Stimulated activated CD8-positive, alpha-beta memory T cell treated with anti-CD3 and anti-CD28 coated beads, Interleukin-7, amount 100 ng/mL, for 24 hours (primary cell): ENCODE data around the gene SNN.

Experiments
- DNase-seq: peaks from one replicate; pipeline ENCODE4 v3.0.0-alpha.2; 2020; ENCODE audit warnings: low read depth

The SNN gene

DNA sequence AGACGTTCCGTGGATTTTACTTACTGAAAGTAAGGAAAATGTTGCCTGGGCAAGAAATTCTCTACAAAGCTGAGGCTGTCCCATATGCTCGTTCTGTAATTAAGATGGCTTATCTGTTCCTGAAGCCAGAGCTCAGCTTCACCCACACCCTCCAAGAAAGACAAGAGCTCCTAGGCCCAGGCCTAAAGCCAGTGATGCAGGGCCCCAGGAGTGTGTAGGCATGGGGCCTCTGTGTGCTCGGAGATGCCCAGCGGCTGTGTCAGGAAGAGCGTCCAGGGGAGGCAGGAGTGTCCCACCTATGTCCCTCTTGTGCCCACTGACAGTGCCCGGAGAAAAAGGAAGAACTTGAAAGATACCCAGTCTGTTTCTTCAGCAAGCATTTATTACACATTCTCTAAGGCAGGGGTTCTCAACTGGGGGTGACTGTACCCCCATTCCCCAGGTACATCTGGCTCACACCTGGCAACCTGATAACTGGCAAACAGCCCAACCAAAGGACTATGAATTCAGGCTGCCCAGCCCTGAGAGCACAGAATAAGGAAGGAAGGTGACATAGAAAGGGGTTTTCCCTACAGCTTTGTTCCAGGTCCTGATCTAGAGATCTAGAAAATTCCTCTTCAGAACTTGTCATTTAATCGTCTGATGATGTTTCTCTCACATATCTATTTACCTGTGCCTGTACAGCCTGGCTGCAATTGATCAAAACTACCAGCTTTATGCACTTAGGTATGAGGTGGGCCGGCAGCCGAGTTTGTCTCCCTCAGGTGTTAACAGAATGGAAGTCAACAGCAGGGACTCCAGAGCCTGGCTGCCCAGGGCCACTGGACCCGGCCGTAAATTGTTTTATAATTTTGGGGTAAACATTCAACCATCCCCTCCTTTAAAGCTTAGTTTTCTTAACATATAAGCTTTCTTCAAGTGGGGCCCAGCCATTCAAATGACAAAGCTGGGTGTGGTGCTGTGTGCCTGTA lies 12.0 kb downstream of the SNN start:
- no peak for DNase-seq

DNA sequence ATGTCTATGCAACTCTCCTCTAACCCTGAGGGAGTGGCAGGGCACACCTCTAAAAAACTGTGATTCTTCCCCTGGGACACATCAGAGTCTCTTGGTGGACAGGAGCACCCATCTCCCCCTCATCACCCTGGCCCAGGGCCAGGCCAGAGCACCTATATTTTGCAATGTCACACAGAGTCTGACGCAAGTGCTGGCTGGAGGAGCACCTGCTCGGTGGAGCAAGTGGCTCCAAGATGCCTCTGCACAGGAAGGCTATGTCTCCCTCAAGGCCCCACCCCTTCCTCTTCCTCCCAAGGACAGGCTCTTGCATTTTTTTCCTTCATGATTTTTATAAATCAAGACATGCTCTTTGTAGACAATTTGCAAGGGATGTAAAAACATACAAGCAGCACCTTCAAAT lies 13.3 kb downstream of the SNN start:
- DNase-seq: no peak

DNA sequence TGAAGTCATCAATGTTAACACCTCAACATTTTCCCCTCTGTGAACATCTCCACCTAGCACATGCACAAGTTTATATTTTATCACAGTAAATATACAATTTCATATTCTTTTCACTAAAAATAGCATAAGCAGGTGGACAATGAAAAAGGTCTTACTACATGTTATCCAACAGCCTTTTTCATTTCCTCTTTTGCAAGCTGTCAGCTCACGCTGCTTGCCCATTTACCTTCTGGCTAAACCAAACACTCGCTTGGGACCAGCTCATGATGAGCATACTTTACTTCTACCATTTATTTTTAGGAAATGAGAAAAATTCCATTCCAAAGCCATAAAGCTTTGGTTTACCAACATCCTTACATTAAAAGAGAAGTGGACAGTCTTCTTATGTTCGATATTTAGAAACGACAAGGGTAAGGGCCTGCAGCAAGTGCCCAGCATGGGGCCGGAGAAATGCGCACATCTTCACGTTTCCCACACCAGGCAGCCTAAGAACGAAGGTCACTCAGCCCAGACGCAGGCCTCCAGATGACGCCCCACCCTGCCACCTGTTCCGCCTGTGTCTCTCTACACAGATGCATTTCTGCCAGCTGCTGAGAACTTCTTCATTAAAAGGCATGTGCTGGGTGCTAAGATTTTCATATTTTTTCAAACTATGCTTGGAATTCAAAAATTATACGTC lies 13.9 kb downstream of the SNN start:
- no peak for DNase-seq

DNA sequence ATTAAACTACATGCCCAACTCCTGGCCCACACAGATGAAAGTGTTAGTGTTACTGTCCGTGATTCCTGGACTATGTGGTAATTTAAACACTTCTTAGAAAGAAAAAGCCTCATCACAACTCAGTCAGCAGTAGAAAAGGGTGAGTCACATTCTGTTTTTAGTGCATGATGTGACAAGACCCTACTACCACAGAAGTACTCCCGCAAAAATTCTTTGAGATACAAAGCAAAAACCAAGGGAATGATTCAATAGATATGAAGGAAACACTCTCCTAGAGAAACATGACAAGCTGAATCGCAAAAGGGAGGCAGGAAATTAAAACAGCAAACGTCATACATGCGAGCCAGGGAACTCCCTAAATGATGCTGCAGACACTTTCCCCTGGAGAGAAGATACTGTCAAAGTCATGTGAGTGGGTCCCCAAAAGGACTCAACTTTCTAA lies 14.4 kb downstream of the SNN start:
- DNase-seq: no peak

DNA sequence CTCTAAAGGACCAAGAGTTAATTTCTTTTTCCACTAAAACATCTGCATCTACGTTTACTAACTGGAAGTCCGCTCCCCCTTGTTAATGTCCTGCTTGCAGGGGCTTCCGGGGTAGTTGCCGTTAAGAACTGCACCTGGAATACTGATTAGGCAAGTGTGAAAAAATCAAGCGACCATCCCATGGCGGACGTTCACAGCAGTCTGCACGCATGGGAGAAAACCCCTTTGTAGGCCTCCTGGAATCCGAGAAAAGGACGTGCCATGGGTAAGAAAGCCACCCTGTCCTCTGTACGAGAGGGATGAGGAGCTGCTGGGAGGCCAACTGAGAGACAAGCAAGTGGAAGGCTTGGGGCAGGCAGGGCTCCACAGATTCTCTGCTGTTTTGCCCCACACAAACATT lies 14.9 kb downstream of the SNN start:
- DNase-seq: no peak

DNA sequence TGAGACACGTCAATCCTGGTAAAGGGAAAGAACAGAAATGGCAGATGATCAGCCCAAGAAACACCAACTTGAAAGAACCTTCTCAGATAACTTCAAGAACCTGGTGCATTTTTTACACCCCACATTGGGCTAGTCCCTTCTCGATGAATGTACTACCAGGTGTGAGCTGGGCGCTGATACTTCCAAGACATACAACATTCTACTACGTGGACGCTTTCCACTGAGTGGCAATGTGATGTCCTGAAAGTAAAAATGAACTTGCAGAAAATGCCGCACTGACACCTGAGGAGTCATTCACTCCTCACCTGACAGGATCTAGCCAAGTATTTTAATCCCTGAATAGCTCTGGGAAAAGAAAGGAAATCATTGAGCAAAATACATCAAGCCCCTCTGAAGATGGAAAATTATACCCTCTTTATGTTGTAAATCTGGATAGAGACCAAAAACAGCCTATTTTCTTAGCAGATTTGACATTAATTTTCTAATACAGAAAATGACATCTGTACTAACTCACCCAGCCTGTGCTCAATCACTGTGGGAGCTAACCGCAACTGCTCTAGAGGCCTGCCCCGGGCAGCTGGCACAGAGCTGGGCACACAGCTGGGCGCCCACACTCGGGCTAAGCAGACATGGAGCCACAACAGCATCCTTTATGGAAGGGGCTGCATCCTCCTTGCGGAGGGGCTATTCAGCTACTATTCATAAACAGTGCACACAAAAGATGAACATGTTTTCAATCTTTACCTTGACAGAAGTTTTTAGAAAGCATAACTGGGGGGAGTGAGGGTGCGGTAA lies 16.2 kb downstream of the SNN start:
- DNase-seq: no peak

DNA sequence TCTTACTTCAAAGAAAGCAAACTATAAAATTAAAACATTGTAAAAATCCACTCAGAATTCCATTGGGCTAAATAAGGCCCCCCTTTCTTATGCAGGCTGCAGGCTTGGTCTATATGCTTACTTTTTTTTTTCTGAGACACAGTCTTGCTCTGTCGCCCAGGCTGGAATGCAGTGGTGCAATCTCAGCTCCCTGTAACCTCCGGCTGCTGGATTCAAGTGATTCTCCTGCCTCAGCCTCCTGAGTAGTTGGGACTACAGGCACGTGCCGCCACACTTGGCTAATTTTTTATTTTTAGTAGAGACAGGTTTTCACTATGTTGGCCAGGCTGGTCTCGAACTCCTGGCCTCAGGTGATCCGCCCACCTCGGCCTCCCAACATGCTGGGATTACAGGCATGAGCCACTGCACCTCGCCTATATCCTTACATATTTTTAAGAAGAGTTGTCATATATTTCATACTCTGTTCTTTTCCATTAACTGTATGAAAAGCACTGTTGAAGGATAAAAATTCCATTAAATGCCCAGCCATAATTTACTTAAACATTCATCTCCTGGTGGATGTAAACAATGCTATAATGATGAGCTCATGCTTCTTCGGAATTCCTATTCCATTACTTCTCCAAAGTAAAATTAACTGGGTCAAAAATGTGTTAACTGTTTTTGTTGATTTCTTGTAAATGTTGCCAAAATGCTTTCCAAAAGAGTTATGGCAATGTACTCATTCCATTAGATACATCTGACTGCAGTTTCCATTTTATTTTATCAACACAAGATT lies 17.8 kb downstream of the SNN start:
- no peak for DNase-seq

DNA sequence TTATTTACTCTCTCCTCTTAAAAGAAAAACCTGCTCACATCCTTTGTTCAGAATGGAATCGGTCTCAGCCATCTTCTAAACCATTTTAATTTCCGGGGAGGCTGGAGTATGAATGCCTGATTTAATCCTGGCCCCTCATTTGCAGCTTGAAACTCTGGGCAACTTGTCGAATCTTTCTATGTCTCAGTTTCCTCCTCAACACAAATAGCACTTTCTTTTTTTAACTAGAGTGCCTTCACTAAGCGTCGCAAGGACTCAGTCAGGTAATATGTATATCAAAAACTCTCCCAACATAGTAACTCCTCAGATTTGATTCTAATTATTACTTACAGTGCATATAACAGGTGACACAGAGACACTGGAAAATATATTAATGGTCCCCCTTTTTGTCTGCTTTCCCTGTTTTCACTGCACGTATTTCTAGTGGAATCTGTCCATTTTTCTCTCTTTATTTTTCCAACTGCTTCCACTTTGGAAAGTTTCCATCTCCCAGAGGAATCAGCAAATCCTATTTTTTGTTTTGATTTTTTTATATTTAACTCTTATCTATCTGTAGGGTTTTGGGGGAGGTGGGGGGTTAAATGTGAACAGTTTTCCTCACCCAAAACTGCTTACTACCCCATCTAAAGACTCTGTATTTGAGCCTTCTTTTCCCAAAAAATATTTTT lies 18.6 kb downstream of the SNN start:
- DNase-seq: no peak

DNA sequence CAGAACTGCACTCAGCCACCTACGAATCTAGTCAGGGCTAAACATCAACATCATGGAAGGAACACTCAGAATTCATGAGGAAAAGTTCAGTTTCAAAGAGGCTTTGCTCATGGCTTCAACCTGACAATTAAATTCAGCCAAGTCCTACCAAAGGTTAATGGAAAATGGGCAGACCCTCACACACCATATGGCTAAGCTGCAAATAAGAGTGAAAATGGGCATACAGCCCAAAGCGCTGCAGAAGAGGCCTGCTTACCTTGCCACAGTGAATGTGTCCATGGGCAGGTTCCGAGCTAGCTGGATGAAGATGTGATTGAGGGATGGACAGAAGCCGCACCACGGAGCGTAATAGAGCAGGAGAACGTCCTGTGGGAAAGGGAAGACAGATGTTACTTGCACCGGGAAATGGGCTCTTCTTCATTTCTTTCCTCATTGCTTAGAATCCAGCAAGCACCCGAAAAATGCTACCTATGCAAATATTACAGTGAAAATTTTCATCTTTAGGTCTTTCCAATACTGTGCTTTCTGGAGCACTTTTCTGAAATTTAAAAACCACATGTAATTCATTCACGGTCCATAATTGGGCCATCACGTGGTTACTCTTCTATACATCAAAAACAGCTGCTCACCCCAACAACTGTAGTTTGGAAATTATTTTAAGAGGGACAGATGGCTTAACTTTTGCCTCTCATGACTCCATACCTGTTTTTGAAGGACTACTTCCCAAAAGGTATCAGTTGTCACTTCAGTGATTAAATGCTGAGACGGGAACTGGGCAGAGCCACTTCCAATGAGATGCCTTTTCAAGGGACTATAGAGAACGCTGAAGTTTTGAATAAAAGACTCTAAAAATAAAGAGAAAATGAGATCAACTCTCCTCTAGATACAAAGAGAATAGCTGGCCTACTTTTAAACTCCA lies 19.6 kb downstream of the SNN start:
- DNase-seq: no peak

DNA sequence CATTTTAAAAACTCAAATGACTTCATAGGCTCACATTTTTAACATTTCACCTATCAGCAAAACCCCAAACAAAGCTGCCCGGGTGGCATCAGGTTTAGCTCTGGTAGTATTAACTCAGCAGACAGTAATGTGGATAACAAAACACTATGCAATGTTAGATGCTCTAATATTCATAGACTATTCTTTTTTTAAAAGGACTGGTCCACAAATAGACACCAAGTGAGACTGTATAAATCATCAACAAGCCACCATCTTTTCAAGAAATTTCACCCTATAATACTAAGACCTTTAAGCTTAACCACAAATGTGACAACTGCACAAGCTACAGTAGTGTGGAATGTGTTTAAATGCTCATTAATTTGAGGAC lies 20.2 kb downstream of the SNN start:
- DNase-seq: no peak

DNA sequence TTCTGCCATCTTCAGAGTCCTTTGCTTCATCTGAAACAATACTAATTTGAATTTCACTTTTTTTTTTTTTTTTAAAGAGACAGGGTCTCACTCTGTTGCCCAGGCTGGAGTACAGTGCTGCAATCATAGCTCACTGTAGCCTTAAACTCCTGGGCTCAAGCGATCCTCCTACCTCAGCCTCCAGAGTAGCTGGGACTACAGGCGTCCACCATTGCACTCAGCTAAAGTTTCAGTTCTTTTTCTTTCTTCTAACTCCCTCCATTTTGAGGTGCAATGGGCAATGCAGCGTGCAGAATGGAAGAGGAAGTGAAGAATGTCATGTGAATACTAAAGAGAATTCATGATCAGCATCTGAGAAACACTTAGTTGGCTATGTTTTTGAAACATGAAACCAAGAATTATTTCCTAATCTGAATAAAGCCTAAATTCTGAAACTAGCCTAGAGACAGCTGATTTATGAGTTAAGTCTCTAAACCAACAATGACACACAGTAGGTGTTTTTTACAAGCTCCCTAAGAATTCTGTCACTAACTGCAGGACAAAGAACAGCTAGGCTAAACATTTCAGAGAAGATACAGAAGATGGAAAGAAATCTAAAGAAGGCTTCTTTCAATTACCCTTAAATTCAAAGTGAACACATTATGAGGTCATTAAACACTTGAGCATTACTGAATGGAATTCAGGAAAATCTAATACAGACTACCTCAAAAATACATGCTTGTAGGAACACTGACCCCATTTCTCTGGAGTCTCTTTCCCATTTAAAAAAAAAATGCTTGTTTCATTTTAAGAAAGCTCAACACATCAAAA lies 21.0 kb downstream of the SNN start:
- DNase-seq: no peak

DNA sequence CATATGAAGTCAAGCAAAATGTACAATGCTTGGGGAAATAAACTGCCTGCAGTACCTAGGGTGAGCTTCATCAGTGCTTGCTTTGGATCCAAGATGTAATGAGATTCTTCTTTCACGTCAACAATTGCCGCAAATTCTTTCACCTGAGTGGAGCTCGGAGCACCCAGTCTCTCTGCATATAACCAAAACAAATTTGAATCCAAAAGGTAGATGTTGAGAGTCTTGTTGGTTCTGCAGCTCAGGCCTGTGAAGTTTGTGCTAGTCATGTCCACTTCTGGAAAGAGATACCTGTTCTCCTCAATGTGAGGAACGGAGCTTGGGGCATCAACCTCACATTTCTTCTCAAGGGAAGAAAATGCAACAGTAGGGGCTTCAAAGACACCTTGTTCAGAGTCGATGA lies 23.0 kb downstream of the SNN start:
- DNase-seq: no peak

DNA sequence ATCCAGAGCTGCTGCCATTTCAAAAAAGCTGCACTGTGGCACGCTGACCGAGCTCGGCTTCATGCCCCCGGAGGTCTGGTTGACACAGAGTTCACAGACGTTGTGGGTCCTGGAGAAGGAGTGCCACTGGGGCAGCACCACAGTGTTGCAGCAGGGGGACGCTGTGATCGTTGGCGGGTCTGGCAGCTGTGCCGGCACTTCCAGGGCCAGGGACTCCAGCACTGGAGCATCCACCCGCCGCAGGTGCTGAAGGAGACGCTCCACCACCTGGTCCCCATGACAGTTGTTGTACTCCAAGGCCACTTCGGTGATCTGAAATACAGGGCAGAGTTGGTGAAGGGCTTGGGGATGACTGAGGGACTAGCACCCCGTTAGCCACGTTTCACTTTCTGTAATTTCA lies 23.5 kb downstream of the SNN start:
- no peak for DNase-seq

DNA sequence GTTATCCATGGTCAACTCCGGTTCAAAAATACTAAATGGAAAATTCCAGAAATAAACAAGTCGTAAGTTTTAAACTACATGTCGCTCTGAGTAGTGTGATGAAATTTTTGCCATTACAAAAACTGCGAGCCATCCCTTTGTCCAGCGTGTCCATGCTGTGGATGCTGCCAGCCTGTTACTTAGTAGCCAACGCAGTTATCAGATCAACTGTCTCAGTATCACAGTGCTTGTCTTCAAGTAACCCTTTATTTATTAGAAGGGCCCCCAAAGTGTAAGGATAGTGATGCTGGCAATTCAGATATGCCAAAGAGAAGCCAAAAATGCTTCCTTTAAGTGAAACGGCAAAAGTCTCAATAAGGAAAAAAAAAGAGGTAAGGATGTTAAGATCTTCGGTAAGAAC lies 23.9 kb downstream of the SNN start:
- no peak for DNase-seq

DNA sequence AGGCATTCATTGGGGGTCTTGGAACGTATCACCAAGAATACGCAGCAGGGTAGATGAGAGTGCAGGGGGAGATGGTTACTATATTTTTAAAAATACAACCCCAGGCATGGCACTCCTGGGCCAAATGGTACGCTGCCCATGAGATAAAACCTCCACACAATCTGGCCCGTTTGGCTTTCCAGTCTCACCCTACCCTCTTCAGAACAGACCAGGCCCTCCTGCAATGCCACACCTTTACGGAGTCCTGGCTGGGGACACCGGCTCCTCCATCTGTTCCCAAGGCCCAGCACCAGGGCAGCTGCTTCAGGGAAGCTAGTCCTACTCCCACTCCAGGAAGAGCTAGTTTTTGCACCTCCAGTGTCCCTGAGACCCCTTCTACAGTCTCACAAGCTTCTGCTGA lies 24.4 kb downstream of the SNN start:
- DNase-seq: no peak

DNA sequence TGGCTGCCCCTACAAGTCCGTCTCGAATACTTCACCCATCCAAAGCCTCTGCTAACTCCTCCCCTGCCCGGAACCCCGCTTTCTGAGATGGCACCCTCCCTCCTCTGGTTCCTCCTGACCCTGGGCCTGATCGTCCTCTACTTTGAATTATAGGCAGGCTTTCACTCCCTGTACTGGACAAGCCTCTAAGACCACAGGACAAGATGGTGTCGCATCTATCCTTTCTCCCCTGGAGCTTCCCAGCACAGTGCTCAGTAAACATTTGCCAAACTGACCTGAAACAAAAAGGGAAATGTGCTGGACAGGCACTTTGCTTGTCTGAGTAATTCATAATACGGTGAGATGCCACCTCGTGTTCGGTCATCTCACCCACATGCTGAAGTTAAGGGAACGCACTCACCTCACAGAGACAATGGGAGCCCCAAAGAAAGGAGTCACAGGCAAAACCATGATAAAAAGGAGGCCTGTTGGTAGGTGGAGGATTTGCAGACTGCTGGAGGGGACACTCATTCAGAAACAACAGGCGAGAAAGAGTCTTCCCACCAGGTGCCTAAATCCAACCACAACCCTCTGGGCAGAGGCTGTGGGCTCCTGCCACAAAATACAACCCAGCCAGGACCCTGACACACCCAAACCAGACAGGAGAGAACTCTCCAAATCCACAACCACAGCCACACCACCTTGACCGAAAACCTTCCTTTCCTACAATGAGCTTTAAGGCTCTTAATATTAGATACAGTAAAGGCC lies 28.2 kb downstream of the SNN start:
- no peak for DNase-seq

DNA sequence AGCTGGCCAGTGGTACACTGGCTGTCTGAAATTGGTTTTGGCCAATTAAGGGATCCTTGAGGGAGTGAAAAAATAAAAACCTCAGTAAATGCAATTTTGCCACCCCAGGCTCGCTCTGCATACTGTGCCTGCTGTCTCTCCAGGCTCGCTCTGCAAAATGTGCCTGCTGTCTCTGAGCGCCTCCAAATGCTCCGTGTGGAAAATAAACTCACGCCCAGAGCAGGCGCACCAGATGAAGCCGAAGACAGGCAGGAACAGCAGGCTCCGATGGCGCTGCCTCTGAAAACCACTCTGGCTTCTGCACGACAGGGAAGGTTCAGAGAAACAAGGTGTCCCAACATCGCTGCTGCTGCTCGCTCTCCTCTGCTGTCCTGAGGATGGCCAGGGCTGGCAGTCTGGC lies 29.1 kb downstream of the SNN start:
- DNase-seq: no peak

DNA sequence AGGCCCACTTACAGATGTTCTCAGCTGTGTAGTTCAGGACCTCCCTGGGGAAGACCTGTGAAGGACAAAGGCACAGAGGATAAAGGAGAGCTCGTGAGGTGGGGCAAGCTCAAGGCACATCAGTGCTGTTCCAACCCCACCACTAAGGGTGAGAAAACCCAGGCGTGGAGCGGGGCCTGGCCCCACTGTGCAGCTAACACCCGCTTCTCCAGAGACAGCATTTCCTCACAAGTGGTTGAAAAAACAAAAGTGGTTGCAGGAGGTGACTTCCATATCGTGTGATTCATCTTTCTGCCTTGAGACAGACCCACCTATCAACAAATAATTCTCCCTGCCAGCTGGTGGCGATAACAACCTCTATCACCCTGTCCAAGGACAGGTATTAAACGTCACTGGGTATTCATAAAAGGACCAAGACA lies 30.0 kb downstream of the SNN start:
- DNase-seq: no peak
